SK-N-SH (cell line): ENCODE data around the gene MAST4. TPM values are rescaled to one million over a fixed set of nuclear protein-coding genes. Genes with fewer than 3 reads are reported as not detected.

Experiments used
- CTCF ChIA-PET: fragments of 300-600, 350-600 bp; formaldehyde crosslinking; extraction: SDS; loops from one replicate; lab custom pipeline; 2021; lab: Yijun Ruan, JAX
- POLR2A ChIA-PET: fragments of 350-600 bp; sonication (Branson Sonifier 250); formaldehyde crosslinking; extraction: SDS; loops from one replicate; lab custom pipeline; 2020; ENCODE audit warnings: antibody characterized with exemption, inconsistent platforms; lab: Yijun Ruan, JAX
- DNase-seq: peaks from one replicate; pipeline ENCODE4 v3.0.0; 2012
- H2AFZ ChIP-seq: fragments of 200-600 bp; sonication (generic); 2 replicates; pipeline ENCODE4 v1.8.1; 2016; ENCODE audit warnings: antibody characterized with exemption, mild to moderate bottlenecking, low read depth
- H3F3A ChIP-seq: fragments of 200-600 bp; sonication (generic); replicated peaks from 2 replicates; pipeline ENCODE3; 2016; ENCODE audit warnings: antibody characterized with exemption, mild to moderate bottlenecking; ENCODE audit not compliant: insufficient read depth
- H3K27ac ChIP-seq, 2 experiments: fragments of 200-500 bp in 1 of 2; fragments of 200-600 bp in 1 of 2; sonication (Bioruptor generic) in 1 of 2; sonication (generic), shearing (Covaris generic) in 1 of 2; 2 replicates each; pipeline versions ENCODE4 v1.5.1 to v1.6.1; 2014 to 2016; ENCODE audit warnings: low read depth in 2 of 2, inconsistent platforms in 1 of 2, low read length in 1 of 2, mild to moderate bottlenecking in 1 of 2, mixed read lengths in 1 of 2
- H3K27me3 ChIP-seq: fragments of 200-600 bp; sonication (generic), shearing (Covaris generic); 2 replicates; pipeline ENCODE4 v1.6.1; 2016; ENCODE audit warnings: mixed run types; ENCODE audit not compliant: insufficient read depth
- H3K36me3 ChIP-seq, 2 experiments: fragments of 200-500 bp in 1 of 2; fragments of 200-600 bp in 1 of 2; sonication (Bioruptor generic) in 1 of 2; sonication (generic) in 1 of 2; replicated peaks in 1 of 2; 2 replicates each; pipeline versions ENCODE3 to v1.5.1; 2014 to 2016; ENCODE audit warnings: low read length in 1 of 2, mild to moderate bottlenecking in 1 of 2; ENCODE audit not compliant: insufficient read depth in 2 of 2, control insufficient read depth in 1 of 2
- H3K4me1 ChIP-seq, 2 experiments: fragments of 200-500 bp in 1 of 2; fragments of 200-600 bp in 1 of 2; sonication (Bioruptor generic) in 1 of 2; sonication (generic), shearing (Covaris generic) in 1 of 2; 2 replicates each; pipeline versions ENCODE4 v1.5.1 to v1.6.1; 2014 to 2016; ENCODE audit warnings: low read depth in 1 of 2, low read length in 1 of 2, mixed run types in 1 of 2; ENCODE audit not compliant: insufficient read depth in 2 of 2, control insufficient read depth in 1 of 2
- H3K4me2 ChIP-seq: fragments of 200-600 bp; sonication (generic), shearing (Covaris generic); 2 replicates; pipeline ENCODE4 v1.6.1; 2017; ENCODE audit warnings: mixed run types
- H3K4me3 ChIP-seq, 2 experiments: fragments of 200-500 bp in 1 of 2; fragments of 200-600 bp in 1 of 2; sonication (Bioruptor generic) in 1 of 2; sonication (generic), shearing (Covaris generic) in 1 of 2; 2 replicates each; pipeline versions ENCODE4 v1.5.1 to v1.8.1; 2014 to 2016; ENCODE audit warnings: low read depth in 2 of 2, inconsistent platforms in 1 of 2, low read length in 1 of 2, mild to moderate bottlenecking in 1 of 2, mixed read lengths in 1 of 2, moderate library complexity in 1 of 2
- H3K79me2 ChIP-seq: fragments of 200-600 bp; sonication (generic); 2 replicates; pipeline ENCODE4 v1.8.1; 2017; ENCODE audit warnings: mild to moderate bottlenecking; ENCODE audit not compliant: insufficient read depth
- H3K9ac ChIP-seq: fragments of 200-600 bp; sonication (generic); 2 replicates; pipeline ENCODE4 v1.6.1; 2017; ENCODE audit warnings: mixed run types
- H3K9me2 ChIP-seq: fragments of 200-600 bp; sonication (generic); 2 replicates; pipeline ENCODE4 v1.6.1; 2017; ENCODE audit warnings: mixed run types
- H3K9me3 ChIP-seq: fragments of 200-600 bp; sonication (generic); 2 replicates; pipeline ENCODE4 v1.6.1; 2017; ENCODE audit warnings: mixed run types, mild to moderate bottlenecking, moderate library complexity
- H4K20me1 ChIP-seq: fragments of 200-600 bp; sonication (generic); 2 replicates; pipeline ENCODE4 v1.6.1; 2017; ENCODE audit warnings: mild to moderate bottlenecking, mixed run types; ENCODE audit not compliant: insufficient read depth
- CHD2 ChIP-seq: fragments of 150-350 bp; IDR thresholded peaks from 2 replicates; pipeline ENCODE4 v1.6.1; 2018; ENCODE audit warnings: low read length; ENCODE audit not compliant: partially characterized antibody
- ELF1 ChIP-seq: IDR thresholded peaks from 2 replicates; pipeline ENCODE4 v1.4.0; 2012
- EP300 ChIP-seq, 2 experiments: IDR thresholded peaks; 2 replicates each; pipeline versions ENCODE4 v1.4.0 to v1.6.1; 2012; ENCODE audit warnings: borderline replicate concordance in 1 of 2, low read depth in 1 of 2, low read length in 1 of 2
- GATA2 ChIP-seq: sonication (generic); formaldehyde crosslinking; IDR thresholded peaks from 2 replicates; pipeline ENCODE4 v1.5.0; 2020; ENCODE audit warnings: mild to moderate bottlenecking, missing genetic modification reagents
- MXI1 ChIP-seq: IDR thresholded peaks from 2 replicates; pipeline ENCODE4 v1.6.1; 2012; ENCODE audit warnings: mild to moderate bottlenecking, low read depth, low read length, improper control_type of control experiment
- NFIC ChIP-seq: IDR thresholded peaks from 2 replicates; pipeline ENCODE4 v1.4.0; 2012; ENCODE audit warnings: borderline replicate concordance
- POLR2AphosphoS5 ChIP-seq: IDR thresholded peaks from 2 replicates; pipeline ENCODE4 v1.6.1; 2012; ENCODE audit warnings: low read depth, low read length
- RCOR1 ChIP-seq: fragments of 150-350 bp; IDR thresholded peaks from 2 replicates; pipeline ENCODE4 v1.6.1; 2017; ENCODE audit warnings: antibody characterized with exemption, low read length
- SMC3 ChIP-seq: IDR thresholded peaks from 2 replicates; pipeline ENCODE4 v1.6.1; 2012; ENCODE audit warnings: low read depth, low read length, improper control_type of control experiment
- TCF12 ChIP-seq: IDR thresholded peaks from 2 replicates; pipeline ENCODE4 v1.4.0; 2012
- WGBS: methylation state at CpG from one replicate; pipeline ENCODE4 v1.1.6; 2017; ENCODE audit warnings: low lambda C conversion rate; 5-methylcytosine and 5-hydroxymethylcytosine counted together
- polyA plus RNA-seq, 3 experiments: library from polyadenylated mRNA; depleted of rRNA; stranded (reverse); fragments of >200 nt; gene quantifications; 2 replicates each; pipeline ENCODE4 v1.2.3, GENCODE V29; 2012
- TF ChIP-seq, protein P1 (sequence below): fragments of 150-350 bp; IDR thresholded peaks from 2 replicates; pipeline ENCODE4 v1.6.1; 2017; ENCODE audit warnings: antibody characterized with exemption, low read length, low read depth, borderline replicate concordance
- TF ChIP-seq, protein P2 (sequence below): IDR thresholded peaks from 2 replicates; pipeline ENCODE4; 2012

Gene MAST4
- polyA plus RNA-seq, 1 of the 3 experiments (the other 2 are of a cell fraction), result 2.2 TPM

DNA sequence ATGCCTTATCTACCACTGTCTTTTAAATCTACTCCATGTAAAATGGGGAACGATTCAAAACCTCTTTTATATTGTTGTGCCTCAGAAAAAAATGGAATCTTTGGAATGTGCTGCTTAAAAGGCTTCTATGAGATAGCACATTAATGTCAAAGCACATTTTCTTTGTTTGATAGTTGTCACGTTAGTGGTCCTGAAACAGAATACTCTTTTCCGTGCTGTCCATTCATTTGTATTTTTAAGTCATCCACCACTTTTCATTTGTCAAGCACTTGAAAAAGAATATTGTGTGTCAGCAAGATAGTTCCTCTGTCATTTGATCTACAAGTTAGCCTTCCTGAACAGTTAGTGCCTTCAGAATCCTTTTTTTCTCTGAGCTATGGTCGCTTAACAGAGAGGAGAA, 246.9 kb downstream of the MAST4 start:
- no peak for DNase-seq
- Histone ChIP-seq H3K4me2 (no peak overlapping the region), H3K9ac (no peak overlapping the region), H3K79me2 (no peaks in the 10 kb centered on the region), H2AFZ (no peak overlapping the region), H3F3A (no peaks in the 10 kb centered on the region), H4K20me1 (no peaks in the 10 kb centered on the region), H3K9me3 (no peaks in the 10 kb centered on the region)
- TF ChIP-seq NFIC, result no peak
- TF ChIP-seq, protein P1, sequence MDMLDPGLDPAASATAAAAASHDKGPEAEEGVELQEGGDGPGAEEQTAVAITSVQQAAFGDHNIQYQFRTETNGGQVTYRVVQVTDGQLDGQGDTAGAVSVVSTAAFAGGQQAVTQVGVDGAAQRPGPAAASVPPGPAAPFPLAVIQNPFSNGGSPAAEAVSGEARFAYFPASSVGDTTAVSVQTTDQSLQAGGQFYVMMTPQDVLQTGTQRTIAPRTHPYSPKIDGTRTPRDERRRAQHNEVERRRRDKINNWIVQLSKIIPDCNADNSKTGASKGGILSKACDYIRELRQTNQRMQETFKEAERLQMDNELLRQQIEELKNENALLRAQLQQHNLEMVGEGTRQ, result no peak
- TF ChIP-seq ELF1, result no peak
- TF ChIP-seq, all 33 proteins: peak for 0
- Histone ChIP-seq H3K36me3 (no peaks in the 10 kb centered on the region), H3K9me2 (no peaks in the 10 kb centered on the region), H3K4me1 (peaks cover 0 to under 1% of the 10 kb centered on the region in 2 experiments; a peak in 2 of 4 replicates), H3K4me3 (no peak overlapping the region), H3K27me3 (no peaks in the 10 kb centered on the region), H3K27ac (no peak overlapping the region)
- CTCF ChIA-PET, result interaction anchor here (1.5 to 3.1 kb wide), 2 partner anchors 12 to 28 kb away, joined by 4 to 9 read pairs; no protein-coding TSS in a partner anchor
- 77% methylated on average over 4 of the region's 4 CpGs for WGBS
- POLR2A ChIA-PET, result no interaction called here

DNA sequence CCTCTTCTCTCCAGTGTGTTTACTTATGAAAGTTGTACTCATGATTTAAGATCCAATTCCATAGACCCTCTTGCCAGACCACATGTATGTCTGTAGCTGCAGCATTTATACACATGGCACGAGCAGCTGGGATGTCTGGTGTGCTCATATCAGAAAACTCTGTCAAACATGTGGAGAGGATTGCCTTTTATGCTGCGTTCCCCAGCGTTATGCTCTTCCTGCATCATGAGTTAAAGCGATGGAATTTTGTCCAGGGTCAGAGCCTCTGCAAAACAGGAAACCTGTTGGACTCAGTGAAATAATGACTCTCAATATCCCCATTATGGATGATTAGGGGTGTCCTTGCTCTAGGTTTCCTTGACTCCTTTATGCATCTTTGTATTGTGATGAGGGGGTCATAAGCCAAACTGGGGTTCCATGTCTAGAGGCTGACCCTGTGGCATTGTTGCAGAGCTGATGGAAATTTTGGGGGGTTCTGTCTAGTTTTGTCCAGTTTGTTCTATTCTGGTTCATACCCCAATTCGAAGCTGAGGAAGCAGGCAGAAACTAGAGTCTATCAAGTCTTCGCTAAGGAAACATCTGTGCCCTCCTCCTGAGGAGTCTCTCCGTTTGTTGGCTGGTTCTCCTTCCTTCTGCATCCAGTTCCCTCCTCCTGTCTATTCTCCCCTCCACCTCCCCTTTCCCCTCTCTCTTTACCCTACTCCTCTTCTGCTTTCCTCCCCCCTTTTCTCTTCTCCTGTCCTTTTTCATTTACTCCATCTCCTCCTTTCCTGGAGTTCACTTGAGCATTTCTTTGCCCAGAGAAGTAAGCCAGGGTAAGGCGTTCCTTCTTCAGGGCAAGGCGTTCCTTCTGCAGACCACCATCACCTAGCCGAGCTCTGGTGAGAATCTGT, 252.8 kb downstream of the MAST4 start:
- H4K20me1 ChIP-seq, result no peaks in the 10 kb centered on the region
- peak; percentile 52 for DNase-seq
- WGBS, result 54% methylated on average over 10 of the region's 10 CpGs
- no peaks in the 10 kb centered on the region for H3K36me3 ChIP-seq
- H2AFZ ChIP-seq, result no peak overlapping the region
- peak overlapping the region in 1 of 2 experiments; percentile 69; a peak in 1 of 4 replicates for H3K27ac ChIP-seq
- CTCF ChIA-PET, result interaction anchor here (1.6 to 2.5 kb wide), 3 partner anchors 9 to 20 kb away, joined by 5 to 9 read pairs (median 6); no protein-coding TSS in a partner anchor
- H3K4me3 ChIP-seq, result no peak overlapping the region
- POLR2A ChIA-PET, result interaction anchor here (1.3 kb wide), 1 partner anchor 21 kb away, joined by 4 read pairs; no protein-coding TSS in a partner anchor
- H3K79me2 ChIP-seq, result no peaks in the 10 kb centered on the region
- no peak overlapping the region for H3K4me2 ChIP-seq
- H3K4me1 ChIP-seq, result peaks cover 0 to 14% of the 10 kb centered on the region in 2 experiments; a peak in 3 of 4 replicates
- H3K9me3 ChIP-seq, result no peaks in the 10 kb centered on the region
- H3K9me2 ChIP-seq, result no peaks in the 10 kb centered on the region
- no peak overlapping the region for H3K9ac ChIP-seq
- H3F3A ChIP-seq, result no peaks in the 10 kb centered on the region
- TF ChIP-seq, protein P2, sequence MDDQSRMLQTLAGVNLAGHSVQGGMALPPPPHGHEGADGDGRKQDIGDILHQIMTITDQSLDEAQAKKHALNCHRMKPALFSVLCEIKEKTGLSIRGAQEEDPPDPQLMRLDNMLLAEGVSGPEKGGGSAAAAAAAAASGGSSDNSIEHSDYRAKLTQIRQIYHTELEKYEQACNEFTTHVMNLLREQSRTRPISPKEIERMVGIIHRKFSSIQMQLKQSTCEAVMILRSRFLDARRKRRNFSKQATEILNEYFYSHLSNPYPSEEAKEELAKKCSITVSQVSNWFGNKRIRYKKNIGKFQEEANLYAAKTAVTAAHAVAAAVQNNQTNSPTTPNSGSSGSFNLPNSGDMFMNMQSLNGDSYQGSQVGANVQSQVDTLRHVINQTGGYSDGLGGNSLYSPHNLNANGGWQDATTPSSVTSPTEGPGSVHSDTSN, result no peak
- peak; percentile 67 for TF ChIP-seq GATA2 (CRISPR knock-in tag)
- no peak for TF ChIP-seq POLR2AphosphoS5
- peak; percentile 97 for TF ChIP-seq MXI1
- peak; percentile 44 for TF ChIP-seq CHD2
- TF ChIP-seq RCOR1, result peak; percentile 99
- peak; percentile 32; the same call in 1 of the 2 replicates for TF ChIP-seq TCF12
- peak in 1 of 2 experiments; percentile 48; a peak in 1 of 4 replicates for TF ChIP-seq EP300 (IDR thresholded peaks at IDR 0.05; ENCODE audit: borderline replicate concordance in 1 of 2, low read depth in 1 of 2, low read length in 1 of 2)
- no peak for TF ChIP-seq SMC3
- H3K27me3 ChIP-seq, result no peaks in the 10 kb centered on the region
